GM12872 (cell line): Measurements from ENCODE around the gene DCAF5.

ENCODE experiments used
- TF ChIP-seq, protein P1 (sequence below): IDR thresholded peaks from 3 replicates; pipeline ENCODE4 v1.5.1; 2011; ENCODE audit warnings: low read depth, mild to moderate bottlenecking, low read length, moderate library complexity; ENCODE audit not compliant: insufficient read depth

The DCAF5 gene

GRCh38 chr14:69037790-69038454, 115.0 kb downstream of the DCAF5 start:
- TF ChIP-seq, protein P1, sequence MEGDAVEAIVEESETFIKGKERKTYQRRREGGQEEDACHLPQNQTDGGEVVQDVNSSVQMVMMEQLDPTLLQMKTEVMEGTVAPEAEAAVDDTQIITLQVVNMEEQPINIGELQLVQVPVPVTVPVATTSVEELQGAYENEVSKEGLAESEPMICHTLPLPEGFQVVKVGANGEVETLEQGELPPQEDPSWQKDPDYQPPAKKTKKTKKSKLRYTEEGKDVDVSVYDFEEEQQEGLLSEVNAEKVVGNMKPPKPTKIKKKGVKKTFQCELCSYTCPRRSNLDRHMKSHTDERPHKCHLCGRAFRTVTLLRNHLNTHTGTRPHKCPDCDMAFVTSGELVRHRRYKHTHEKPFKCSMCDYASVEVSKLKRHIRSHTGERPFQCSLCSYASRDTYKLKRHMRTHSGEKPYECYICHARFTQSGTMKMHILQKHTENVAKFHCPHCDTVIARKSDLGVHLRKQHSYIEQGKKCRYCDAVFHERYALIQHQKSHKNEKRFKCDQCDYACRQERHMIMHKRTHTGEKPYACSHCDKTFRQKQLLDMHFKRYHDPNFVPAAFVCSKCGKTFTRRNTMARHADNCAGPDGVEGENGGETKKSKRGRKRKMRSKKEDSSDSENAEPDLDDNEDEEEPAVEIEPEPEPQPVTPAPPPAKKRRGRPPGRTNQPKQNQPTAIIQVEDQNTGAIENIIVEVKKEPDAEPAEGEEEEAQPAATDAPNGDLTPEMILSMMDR, result no peak

GRCh38 chr14:69036757-69037506, 116.0 kb downstream of the DCAF5 start:
- TF ChIP-seq, protein P1, result no peak

DNA sequence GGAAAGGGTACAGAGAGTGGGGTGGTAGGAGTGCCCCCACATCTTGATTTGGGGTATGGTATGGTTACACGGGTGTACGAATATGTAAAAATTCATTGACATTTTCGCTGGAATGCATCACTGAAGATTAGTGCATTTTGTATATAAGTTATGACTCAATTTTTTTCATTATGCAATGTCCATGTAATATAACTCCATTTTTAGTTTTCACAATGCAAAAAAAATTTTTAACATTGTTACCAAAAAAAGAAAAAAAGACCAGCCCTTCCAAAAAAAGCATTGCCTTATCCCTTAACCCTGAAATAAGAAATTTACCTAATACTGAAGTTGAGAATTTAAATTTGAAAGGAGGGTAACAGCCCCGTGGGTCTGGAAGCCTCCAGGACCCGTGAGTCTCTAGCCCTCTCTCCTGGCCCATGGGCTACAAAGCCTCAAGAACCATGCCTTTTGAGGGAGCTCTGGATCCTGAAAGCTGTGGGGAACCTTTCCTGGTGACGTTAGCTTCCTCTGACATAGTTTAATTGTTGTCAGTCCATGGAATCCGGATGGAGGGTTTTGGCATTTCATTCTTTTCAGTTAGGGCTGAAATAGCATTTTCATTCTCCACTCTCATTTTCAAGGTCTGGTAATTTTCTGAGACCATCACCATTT, 118.2 kb downstream of the DCAF5 start:
- TF ChIP-seq, protein P1, result no peak

DNA sequence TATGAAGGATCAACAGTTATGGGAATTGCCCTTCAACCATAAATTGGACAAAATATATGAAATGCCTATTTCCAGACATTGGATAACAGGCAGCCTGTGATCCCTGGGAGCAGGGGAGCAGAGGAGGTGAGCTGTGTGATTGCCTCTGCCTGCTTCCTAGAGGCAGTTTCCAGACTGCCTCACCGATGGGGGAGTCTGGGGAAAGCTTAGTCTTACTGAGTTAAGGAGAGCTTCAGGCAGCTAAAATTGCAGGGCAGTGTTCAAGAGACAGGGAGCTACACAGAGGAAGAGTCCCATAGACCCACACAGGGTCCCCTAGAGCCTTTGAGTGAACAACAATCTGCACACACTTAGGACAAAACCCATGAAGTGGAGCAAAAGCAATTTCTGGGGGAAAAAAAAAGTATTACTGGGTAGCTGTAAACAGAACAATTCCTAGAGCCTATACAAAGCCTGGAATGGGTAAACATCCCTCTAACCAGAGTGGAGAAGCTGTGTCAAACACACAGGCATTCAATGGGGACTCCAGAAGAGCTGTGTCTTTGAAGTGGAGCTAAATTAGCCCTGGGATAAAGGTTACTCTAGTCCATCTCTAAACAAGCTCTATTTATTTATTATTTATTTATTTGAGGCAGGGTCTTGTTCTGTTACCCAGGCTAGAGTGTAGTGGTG, 125.5 kb downstream of the DCAF5 start:
- TF ChIP-seq, protein P1, result no peak

DNA sequence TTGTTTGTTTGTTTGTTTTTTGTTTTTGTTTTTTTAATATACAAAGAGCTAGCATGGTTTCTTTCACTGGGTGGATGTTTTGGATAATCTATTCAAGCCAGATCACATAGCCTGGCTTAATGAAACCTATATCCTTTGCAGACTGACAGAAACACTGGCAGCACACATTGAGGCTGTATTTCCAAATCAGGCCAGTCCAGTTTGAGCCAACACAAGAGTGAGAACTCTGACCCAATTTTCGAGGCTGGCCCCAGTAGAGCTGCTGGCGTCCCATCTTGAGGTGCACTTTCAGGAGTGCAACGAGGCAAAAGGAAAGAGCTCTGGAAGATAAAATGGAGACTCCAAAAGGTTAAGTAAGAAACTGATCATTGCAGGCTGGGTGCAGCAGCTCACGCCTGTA, 129.9 kb downstream of the DCAF5 start:
- TF ChIP-seq, protein P1, result no peak

DNA sequence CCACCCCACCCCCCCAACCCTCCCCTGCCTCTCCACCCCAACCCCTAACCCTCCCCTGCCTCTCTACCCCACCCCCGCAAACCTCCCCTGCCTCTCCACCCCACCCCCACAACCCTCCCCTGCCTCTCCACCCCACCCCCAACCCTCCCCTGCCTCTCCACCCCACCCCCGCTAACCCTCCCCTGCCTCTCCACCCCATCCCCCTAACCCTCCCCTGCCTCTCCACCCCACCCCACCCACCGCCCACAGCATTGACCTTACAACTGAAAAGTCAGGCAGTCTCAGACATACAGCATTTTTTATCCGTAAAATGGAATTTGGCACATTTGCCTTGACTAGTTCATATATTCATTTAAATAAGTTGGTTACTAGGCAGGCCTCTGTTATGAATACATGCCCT, 135.2 kb downstream of the DCAF5 start:
- TF ChIP-seq, protein P1, result no peak

DNA sequence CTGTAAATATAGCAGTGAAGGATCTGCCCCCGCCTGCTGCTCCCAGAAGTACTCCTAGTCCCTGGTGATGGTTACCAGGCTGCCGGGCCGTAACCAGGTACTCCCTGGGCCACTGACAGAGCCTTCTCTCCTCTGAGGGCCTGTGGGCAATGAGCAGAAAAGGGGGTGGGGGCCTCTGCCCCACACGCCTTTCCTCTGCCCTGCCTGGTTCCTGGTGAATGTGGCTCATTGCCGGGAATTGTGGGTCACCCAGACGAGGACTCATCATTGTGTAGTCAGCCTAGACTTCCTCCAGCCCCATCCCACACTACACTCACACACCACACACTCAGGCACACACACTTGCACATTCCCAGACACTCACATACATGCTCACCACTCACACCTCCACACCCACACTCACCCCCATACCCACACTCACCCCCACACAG, 138.1 kb downstream of the DCAF5 start:
- TF ChIP-seq, protein P1, result no peak
